GM18517 (cell line): ENCODE data around the gene XPNPEP2.
"Not testable (repeated sequence)": the region's sequence is repeated elsewhere in the genome, so short reads cannot be mapped to it uniquely, and the experiment has no call there.

ENCODE experiments used
- ATAC-seq: cut with Tn5 transposase; IDR thresholded peaks from one replicate; pipeline ENCODE4 v1.9.1; 2021; ENCODE audit warnings: mild to moderate bottlenecking, moderate library complexity; ENCODE audit not compliant: unreplicated experiment

XPNPEP2 gene

GRCh38 chrX:129719268-129719667 lies 19.5 kb upstream of the XPNPEP2 start:
- ATAC-seq, result no peak

- no peak for ATAC-seq
These were observed 18.7 kb upstream of the XPNPEP2 start for GRCh38 chrX:129719931-129720530.

GRCh38 chrX:129720741-129721140 lies 18.0 kb upstream of the XPNPEP2 start:
- no peak for ATAC-seq

GRCh38 chrX:129721414-129721813 lies 17.4 kb upstream of the XPNPEP2 start:
- no peak for ATAC-seq

- no peak for ATAC-seq
These were observed 16.9 kb upstream of the XPNPEP2 start for GRCh38 chrX:129721870-129722269.

GRCh38 chrX:129723511-129723910 lies 15.3 kb upstream of the XPNPEP2 start:
- no peak for ATAC-seq

GRCh38 chrX:129724754-129725153 lies 14.0 kb upstream of the XPNPEP2 start:
- no peak for ATAC-seq

- ATAC-seq, result no peak
These were observed 12.3 kb upstream of the XPNPEP2 start for GRCh38 chrX:129726307-129727111.

GRCh38 chrX:129728061-129728460 lies 10.7 kb upstream of the XPNPEP2 start:
- ATAC-seq, result no peak

GRCh38 chrX:129731228-129731627 lies 7.6 kb upstream of the XPNPEP2 start:
- ATAC-seq, result no peak

GRCh38 chrX:129732857-129733256 lies 5.9 kb upstream of the XPNPEP2 start:
- ATAC-seq, result no peak

- no peak for ATAC-seq
These were observed 5.4 kb upstream of the XPNPEP2 start for GRCh38 chrX:129733335-129733734.

GRCh38 chrX:129736491-129736890 lies 2.3 kb upstream of the XPNPEP2 start:
- no peak for ATAC-seq

- ATAC-seq, result no peak
These were observed 863 bp upstream of the XPNPEP2 start for GRCh38 chrX:129737916-129738315.

GRCh38 chrX:129739578-129739977 lies 799 bp downstream of the XPNPEP2 start:
- no peak for ATAC-seq

- no peak for ATAC-seq
These were observed 3.3 kb downstream of the XPNPEP2 start for GRCh38 chrX:129741880-129742758.

- ATAC-seq, result not testable (repeated sequence)
These were observed 4.0 kb downstream of the XPNPEP2 start for GRCh38 chrX:129742759-129743152.

- no peak for ATAC-seq
These were observed 5.0 kb downstream of the XPNPEP2 start for GRCh38 chrX:129743821-129744220.

GRCh38 chrX:129744861-129745321 lies 6.1 kb downstream of the XPNPEP2 start:
- no peak for ATAC-seq

GRCh38 chrX:129746557-129747470 lies 8.0 kb downstream of the XPNPEP2 start:
- no peak for ATAC-seq
